Fibroblast of the aortic adventitia (primary cell): ENCODE measurements around the gene ITPK1. TPM values are rescaled to one million over a fixed set of nuclear protein-coding genes. Genes with fewer than 3 reads are reported as not detected.

Experiments
- DNase-seq: peaks from one replicate; pipeline ENCODE4 v3.0.0-alpha.2; 2010; ENCODE audit warnings: low read depth
- H3K4me3 ChIP-seq: 2 replicates; pipeline ENCODE4 v1.5.1; 2011; ENCODE audit warnings: low read depth, mild to moderate bottlenecking, control low read depth, low read length, moderate library complexity
- CTCF ChIP-seq: IDR thresholded peaks from 2 replicates; pipeline ENCODE4 v1.5.1; 2011; ENCODE audit warnings: mild to moderate bottlenecking, low read length, control low read depth, inconsistent platforms; ENCODE audit not compliant: insufficient read depth
- total RNA-seq: library from RNA; depleted of rRNA; stranded (reverse); fragments of >200 nt; gene quantifications from 2 replicates; pipeline ENCODE4 v1.2.3, GENCODE V29; 2012; ENCODE audit warnings: low replicate concordance

Gene ITPK1
- total RNA-seq, 1 donor = 20.1 TPM

GRCh38 chr14:92990456-92991430, 125.0 kb downstream of the ITPK1 start:
- H3K4me3 ChIP-seq = no peak overlapping the region
- TF ChIP-seq CTCF = no peak
- DNase-seq = no peak

GRCh38 chr14:92988786-92989755, 126.7 kb downstream of the ITPK1 start:
- no peak for TF ChIP-seq CTCF
- DNase-seq = no peak
- H3K4me3 ChIP-seq = no peak overlapping the region

- no peak for TF ChIP-seq CTCF
- no peak for DNase-seq
- no peak overlapping the region for H3K4me3 ChIP-seq
These were observed 127.8 kb downstream of the ITPK1 start for GRCh38 chr14:92987713-92988510.

GRCh38 chr14:92987148-92987570, 128.6 kb downstream of the ITPK1 start:
- no peak for DNase-seq
- H3K4me3 ChIP-seq = no peak overlapping the region
- no peak for TF ChIP-seq CTCF

- DNase-seq = peak; percentile 60
- TF ChIP-seq CTCF = no peak
- no peak overlapping the region for H3K4me3 ChIP-seq
These were observed 129.2 kb downstream of the ITPK1 start for GRCh38 chr14:92986254-92987147.
